Skin of body (tissue), 1 donor: ENCODE data around the gene XCL1. TPM values are rescaled to one million over a fixed set of nuclear protein-coding genes. Genes with fewer than 3 reads are reported as not detected.

ENCODE experiments used
- total RNA-seq: library from RNA; depleted of rRNA; stranded (reverse); fragments of >200 nt; gene quantifications from one replicate; pipeline ENCODE4 v1.2.3, GENCODE V29; 2014

The XCL1 gene
- total RNA-seq, 1 donor from 2014 or later = 0.39 TPM

Other genes starting within 250 kb of the XCL1 start
- gene XCL2, start 32.6 kb upstream of the XCL1 start, total RNA-seq = not detected
- gene DPT, start 152.6 kb downstream of the XCL1 start, total RNA-seq = 191 TPM